Erythroblast (primary cell): ENCODE data around the gene TIMM13.

Experiments used
- GATA1 ChIP-seq: IDR thresholded peaks from 2 replicates; pipeline ENCODE4 v1.6.1; 2011; ENCODE audit warnings: low read depth, mild to moderate bottlenecking, control low read depth, low read length, moderate library complexity
- POLR2A ChIP-seq: IDR thresholded peaks from 2 replicates; pipeline ENCODE4 v1.6.1; 2011; ENCODE audit warnings: mild to moderate bottlenecking, low read length

GRCh38 chr19:2426611-2427428 lies 566 bp downstream of the TIMM13 start:
- TF ChIP-seq POLR2A, result no peak
- no peak for TF ChIP-seq GATA1
